Left ventricle myocardium inferior (tissue), 1 donor: ENCODE results near the gene SURF6. TPM values are rescaled to one million over a fixed set of nuclear protein-coding genes. Genes with fewer than 3 reads are reported as not detected.
"Not testable (repeated sequence)": the region's sequence is repeated elsewhere in the genome, so short reads cannot be mapped to it uniquely, and the experiment has no call there.

ENCODE experiments used
- DNase-seq: peaks from one replicate; pipeline ENCODE4 v3.0.0-alpha.2; 2020
- H3K27ac ChIP-seq: fragments of 200-600 bp; replicated peaks from 2 replicates; pipeline ENCODE4 v1.8.0; 2021
- H3K27me3 ChIP-seq: fragments of 200-600 bp; 2 replicates; pipeline ENCODE4 v1.8.0; 2021; ENCODE audit warnings: low read depth
- H3K36me3 ChIP-seq: fragments of 200-600 bp; 2 replicates; pipeline ENCODE4 v1.8.0; 2021
- H3K4me1 ChIP-seq: fragments of 200-600 bp; 2 replicates; pipeline ENCODE4 v1.8.0; 2021
- H3K4me3 ChIP-seq: fragments of 200-600 bp; 2 replicates; pipeline ENCODE4 v1.8.0; 2021; ENCODE audit warnings: mild to moderate bottlenecking, moderate library complexity
- H3K9me3 ChIP-seq: fragments of 200-600 bp; replicated peaks from 2 replicates; pipeline ENCODE4 v1.8.0; 2021
- intact Hi-C: fragments of 100-400 bp; cut with micrococcal nuclease; formaldehyde crosslinking; loops from one replicate; pipeline ENCODE4 v1.11.0; 2022
- total RNA-seq: library from RNA; stranded (reverse); fragmentation: NEBNext Ultra II Directional; extraction: Animal tissue kit (Norgen Biotek cat#: 25700); gene quantifications from one replicate; pipeline ENCODE4 v1.2.1, GENCODE V29; 2021
- TF ChIP-seq, protein P1 (sequence below): fragments of 200-600 bp; IDR thresholded peaks from 2 replicates; pipeline ENCODE4 v1.8.0; 2021; ENCODE audit warnings: antibody characterized with exemption, mild to moderate bottlenecking, borderline replicate concordance
- donor health status: DM: no; HTN: yes; CAD: no; lungs with severe emphysema.

The SURF6 gene
- total RNA-seq, 1 donor from 2014 or later: 11.6 TPM

DNA sequence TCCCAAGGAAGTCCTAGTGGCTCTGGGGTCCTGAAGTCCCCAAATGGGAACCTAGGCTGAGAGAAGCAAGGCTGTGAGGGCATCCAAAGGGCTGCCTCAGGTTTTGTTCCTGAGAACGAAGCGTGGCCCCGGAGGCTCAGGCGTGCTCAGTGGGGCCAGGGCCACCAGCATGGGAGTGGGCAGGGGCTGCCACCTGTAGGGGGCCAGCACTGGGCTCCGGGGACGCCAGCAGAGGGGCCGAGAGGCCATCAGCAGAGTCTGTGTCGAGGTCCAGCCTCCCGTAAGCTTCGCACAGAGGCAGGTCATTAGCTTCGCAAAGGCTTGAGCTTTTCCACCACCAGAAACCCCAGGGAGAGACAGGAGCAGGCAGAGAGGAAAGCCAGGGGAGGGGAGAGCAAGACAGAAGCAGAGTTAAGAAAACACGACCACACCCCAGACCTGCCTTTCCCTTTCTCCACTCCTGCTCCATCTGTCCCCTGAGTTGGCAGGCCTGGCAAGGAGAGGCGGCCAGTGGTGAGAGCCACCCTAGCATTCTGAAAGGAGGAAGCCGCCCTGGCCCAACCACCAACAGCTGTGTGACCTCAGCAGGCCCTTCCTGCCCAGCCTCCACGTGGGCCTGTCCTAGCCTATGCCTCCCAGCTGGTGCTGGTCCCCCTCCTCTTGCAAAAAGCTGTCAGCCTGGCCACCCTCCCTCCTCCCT lies 5.5 kb upstream of the SURF6 start:
- TF ChIP-seq, protein P1, sequence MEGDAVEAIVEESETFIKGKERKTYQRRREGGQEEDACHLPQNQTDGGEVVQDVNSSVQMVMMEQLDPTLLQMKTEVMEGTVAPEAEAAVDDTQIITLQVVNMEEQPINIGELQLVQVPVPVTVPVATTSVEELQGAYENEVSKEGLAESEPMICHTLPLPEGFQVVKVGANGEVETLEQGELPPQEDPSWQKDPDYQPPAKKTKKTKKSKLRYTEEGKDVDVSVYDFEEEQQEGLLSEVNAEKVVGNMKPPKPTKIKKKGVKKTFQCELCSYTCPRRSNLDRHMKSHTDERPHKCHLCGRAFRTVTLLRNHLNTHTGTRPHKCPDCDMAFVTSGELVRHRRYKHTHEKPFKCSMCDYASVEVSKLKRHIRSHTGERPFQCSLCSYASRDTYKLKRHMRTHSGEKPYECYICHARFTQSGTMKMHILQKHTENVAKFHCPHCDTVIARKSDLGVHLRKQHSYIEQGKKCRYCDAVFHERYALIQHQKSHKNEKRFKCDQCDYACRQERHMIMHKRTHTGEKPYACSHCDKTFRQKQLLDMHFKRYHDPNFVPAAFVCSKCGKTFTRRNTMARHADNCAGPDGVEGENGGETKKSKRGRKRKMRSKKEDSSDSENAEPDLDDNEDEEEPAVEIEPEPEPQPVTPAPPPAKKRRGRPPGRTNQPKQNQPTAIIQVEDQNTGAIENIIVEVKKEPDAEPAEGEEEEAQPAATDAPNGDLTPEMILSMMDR: no peak
- H3K27ac ChIP-seq: peak overlapping the region; percentile 17

DNA sequence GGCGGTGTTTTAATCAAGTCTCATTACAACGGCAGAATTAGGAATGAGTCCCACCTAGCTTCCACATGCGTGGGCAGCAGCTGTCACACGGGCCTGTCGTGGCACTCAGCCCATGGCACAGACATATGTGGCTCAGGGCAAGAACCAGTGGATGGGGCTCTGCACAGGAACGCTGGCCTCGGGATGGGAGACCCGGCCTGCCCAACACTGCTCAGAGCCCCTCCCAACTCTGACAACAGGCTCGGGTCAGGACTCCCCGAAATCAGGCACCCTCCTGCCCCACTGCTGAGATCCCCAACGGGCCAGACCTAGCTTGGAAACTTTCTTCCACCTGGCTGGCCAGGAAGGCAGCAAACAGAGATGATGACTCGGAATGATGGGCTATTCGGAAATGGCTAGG lies 4.9 kb upstream of the SURF6 start:
- intact Hi-C loops: no loop called here
- no peak for DNase-seq
- Histone ChIP-seq H3K27ac (peak overlapping the region; percentile 17), H3K27me3 (no peaks in the 10 kb centered on the region), H3K9me3 (no peaks in the 10 kb centered on the region), H3K4me1 (peaks cover 20% of the 10 kb centered on the region), H3K36me3 (peaks cover 53% of the 10 kb centered on the region), H3K4me3 (peak overlapping the region; percentile 31)
- TF ChIP-seq, protein P1: no peak

More for the DNA sequence above, 5.5 kb upstream of the SURF6 start:
- Histone ChIP-seq H3K4me1 (peaks cover 21% of the 10 kb centered on the region), H3K27me3 (no peaks in the 10 kb centered on the region), H3K4me3 (peak overlapping the region; percentile 31), H3K9me3 (no peaks in the 10 kb centered on the region), H3K36me3 (peaks cover 53% of the 10 kb centered on the region)
- intact Hi-C loops: no loop called here
- peak; percentile 62 for DNase-seq

DNA sequence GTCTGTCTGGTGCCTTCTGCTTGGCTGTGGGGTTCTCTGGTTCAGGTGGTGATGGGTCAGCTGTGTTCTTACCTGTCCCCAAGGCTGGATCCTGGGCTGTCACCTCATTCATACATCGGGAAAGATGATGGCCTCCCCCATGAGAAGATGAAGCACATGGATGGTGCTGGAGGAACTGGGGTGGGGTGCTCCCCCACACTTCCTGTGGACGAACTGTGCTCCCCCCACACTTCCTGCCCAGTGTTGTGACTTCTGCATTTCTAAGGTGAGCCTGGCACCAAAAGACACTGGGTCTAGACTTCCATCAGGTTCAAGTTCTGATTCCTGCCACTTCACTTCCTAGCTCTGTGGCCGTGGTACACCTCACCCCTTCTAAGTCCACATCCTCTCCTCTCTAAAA lies 4.3 kb upstream of the SURF6 start:
- Histone ChIP-seq H3K27me3 (no peaks in the 10 kb centered on the region), H3K4me1 (peaks cover 24% of the 10 kb centered on the region), H3K36me3 (peaks cover 48% of the 10 kb centered on the region), H3K27ac (peak overlapping the region; percentile 56), H3K9me3 (no peaks in the 10 kb centered on the region), H3K4me3 (no peak overlapping the region)
- DNase-seq: no peak
- intact Hi-C loops: no loop called here
- TF ChIP-seq, protein P1: no peak

DNA sequence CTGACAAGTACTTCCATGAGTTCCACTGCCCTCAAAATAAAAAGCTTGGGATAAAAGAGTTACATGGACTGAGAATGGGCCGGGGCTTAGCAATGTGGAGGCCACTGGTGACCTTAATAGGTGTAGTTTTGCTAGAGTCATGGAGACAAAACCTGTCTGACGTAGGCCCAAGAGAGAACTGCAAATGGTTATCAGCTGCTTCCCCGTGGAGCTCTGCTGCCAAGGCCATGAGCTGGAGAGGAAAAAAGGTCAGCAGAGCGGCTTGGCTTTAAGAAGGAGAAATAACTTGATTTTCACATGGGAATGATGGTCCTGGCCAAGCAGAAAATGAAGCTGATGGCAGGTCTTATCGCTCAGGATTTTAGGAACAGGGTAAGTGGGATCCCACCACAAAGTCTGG lies 3.7 kb upstream of the SURF6 start:
- no peak overlapping the region for H3K4me3 ChIP-seq
- peaks cover 42% of the 10 kb centered on the region for H3K36me3 ChIP-seq
- peak overlapping the region; percentile 56 for H3K27ac ChIP-seq
- TF ChIP-seq, protein P1: no peak
- H3K27me3 ChIP-seq: no peaks in the 10 kb centered on the region
- no peaks in the 10 kb centered on the region for H3K9me3 ChIP-seq
- peaks cover 30% of the 10 kb centered on the region for H3K4me1 ChIP-seq
- DNase-seq: no peak
- intact Hi-C loops: no loop called here

DNA sequence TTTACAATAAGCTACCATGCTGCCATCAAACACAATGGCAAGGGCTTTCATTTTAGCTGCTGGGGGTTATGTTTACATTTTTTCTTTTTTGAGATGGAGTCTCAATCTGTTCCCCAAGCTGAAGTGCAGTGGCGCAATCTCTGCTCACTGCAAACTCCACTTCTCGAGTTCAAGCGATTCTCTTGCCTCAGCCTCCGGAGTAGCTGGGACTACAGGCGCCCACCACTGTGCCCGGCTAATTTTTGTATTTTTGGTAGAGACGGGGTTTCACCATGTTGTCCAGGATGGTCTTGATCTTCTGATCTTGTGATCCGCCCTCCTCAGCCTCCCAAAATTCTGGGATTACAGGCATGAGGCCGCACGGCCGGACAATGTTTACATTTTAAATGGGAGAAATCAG lies 1.1 kb downstream of the SURF6 start:
- Histone ChIP-seq H3K4me3 (peak overlapping the region; percentile 97), H3K4me1 (peaks cover 43% of the 10 kb centered on the region), H3K36me3 (peaks cover 42% of the 10 kb centered on the region)
- H3K9me3 ChIP-seq, intact Hi-C loops, H3K27me3 ChIP-seq, H3K27ac ChIP-seq: not testable (repeated sequence)
- peak; percentile 2 for DNase-seq

DNA sequence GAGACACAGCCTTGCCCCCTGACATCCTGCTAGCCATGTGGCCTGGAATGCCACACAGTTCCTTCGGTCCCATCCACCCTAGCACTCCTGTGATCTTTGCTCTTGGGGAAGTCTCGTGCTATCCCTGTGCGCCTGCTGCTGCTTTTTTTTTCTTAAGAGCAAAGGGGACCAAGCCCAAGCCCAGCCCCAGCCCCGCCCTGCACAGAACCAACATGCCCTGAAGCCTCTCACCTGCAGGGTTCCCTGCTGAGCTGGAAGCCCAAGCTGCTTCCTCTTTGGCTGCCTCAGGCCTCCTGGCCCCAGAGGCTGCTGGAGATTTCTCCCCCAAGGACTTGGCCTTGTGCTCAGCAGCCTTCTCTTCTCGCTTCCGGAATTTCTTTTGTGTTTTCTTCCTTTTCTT lies 1.8 kb downstream of the SURF6 start:
- TF ChIP-seq, protein P1: no peak
- intact Hi-C loops: no loop called here
- Histone ChIP-seq H3K4me1 (peaks cover 42% of the 10 kb centered on the region), H3K27ac (no peak overlapping the region), H3K9me3 (no peaks in the 10 kb centered on the region), H3K4me3 (no peak overlapping the region), H3K36me3 (peaks cover 42% of the 10 kb centered on the region), H3K27me3 (no peaks in the 10 kb centered on the region)
- DNase-seq: peak; percentile 5
